Ishikawa (cell line): ENCODE results near the gene CPA5.

Source experiments
- CEBPB ChIP-seq: IDR thresholded peaks from 2 replicates; pipeline ENCODE4 v1.6.1; 2012
- CREB1 ChIP-seq: IDR thresholded peaks from 2 replicates; pipeline ENCODE4 v1.6.1; 2012; ENCODE audit warnings: low read depth
- EGR1 ChIP-seq: IDR thresholded peaks from 2 replicates; pipeline ENCODE4 v1.6.1; 2012
- EP300 ChIP-seq: IDR thresholded peaks from 2 replicates; pipeline ENCODE4 v1.6.1; 2012; ENCODE audit warnings: borderline replicate concordance
- FOXM1 ChIP-seq: IDR thresholded peaks from 2 replicates; pipeline ENCODE4 v1.6.1; 2012; ENCODE audit warnings: low read depth, borderline replicate concordance
- NFIC ChIP-seq: IDR thresholded peaks from 2 replicates; pipeline ENCODE4 v1.6.1; 2012
- RAD21 ChIP-seq: IDR thresholded peaks from 2 replicates; pipeline ENCODE4 v1.6.1; 2012; ENCODE audit warnings: low read depth
- TAF1 ChIP-seq: IDR thresholded peaks from 2 replicates; pipeline ENCODE4 v1.6.1; 2012; ENCODE audit warnings: low read depth, mild to moderate bottlenecking
- TCF12 ChIP-seq: IDR thresholded peaks from 2 replicates; pipeline ENCODE4 v1.6.1; 2012; ENCODE audit warnings: low read depth
- TEAD4 ChIP-seq: IDR thresholded peaks from 2 replicates; pipeline ENCODE4 v1.6.1; 2012
- YY1 ChIP-seq: IDR thresholded peaks from 2 replicates; pipeline ENCODE4 v1.6.1; 2012; ENCODE audit warnings: low read depth
- ZBTB7A ChIP-seq: IDR thresholded peaks from 2 replicates; pipeline ENCODE4 v1.6.1; 2012; ENCODE audit warnings: low read depth
- TF ChIP-seq, protein P1 (sequence below): IDR thresholded peaks from 2 replicates; pipeline ENCODE4 v1.6.1; 2012
- TF ChIP-seq, protein P2 (sequence below): IDR thresholded peaks from 2 replicates; pipeline ENCODE4 v1.6.1; 2012; ENCODE audit warnings: low read depth, mild to moderate bottlenecking
- TF ChIP-seq, protein P3 (sequence below): IDR thresholded peaks from 2 replicates; pipeline ENCODE4 v1.6.1; 2012

Gene CPA5

GRCh38 chr7:130398526-130399090 lies 54.0 kb downstream of the CPA5 start:
- no peak for TF ChIP-seq CEBPB
- TF ChIP-seq, protein P1, sequence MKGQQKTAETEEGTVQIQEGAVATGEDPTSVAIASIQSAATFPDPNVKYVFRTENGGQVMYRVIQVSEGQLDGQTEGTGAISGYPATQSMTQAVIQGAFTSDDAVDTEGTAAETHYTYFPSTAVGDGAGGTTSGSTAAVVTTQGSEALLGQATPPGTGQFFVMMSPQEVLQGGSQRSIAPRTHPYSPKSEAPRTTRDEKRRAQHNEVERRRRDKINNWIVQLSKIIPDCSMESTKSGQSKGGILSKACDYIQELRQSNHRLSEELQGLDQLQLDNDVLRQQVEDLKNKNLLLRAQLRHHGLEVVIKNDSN, result no peak
- TF ChIP-seq, protein P2, sequence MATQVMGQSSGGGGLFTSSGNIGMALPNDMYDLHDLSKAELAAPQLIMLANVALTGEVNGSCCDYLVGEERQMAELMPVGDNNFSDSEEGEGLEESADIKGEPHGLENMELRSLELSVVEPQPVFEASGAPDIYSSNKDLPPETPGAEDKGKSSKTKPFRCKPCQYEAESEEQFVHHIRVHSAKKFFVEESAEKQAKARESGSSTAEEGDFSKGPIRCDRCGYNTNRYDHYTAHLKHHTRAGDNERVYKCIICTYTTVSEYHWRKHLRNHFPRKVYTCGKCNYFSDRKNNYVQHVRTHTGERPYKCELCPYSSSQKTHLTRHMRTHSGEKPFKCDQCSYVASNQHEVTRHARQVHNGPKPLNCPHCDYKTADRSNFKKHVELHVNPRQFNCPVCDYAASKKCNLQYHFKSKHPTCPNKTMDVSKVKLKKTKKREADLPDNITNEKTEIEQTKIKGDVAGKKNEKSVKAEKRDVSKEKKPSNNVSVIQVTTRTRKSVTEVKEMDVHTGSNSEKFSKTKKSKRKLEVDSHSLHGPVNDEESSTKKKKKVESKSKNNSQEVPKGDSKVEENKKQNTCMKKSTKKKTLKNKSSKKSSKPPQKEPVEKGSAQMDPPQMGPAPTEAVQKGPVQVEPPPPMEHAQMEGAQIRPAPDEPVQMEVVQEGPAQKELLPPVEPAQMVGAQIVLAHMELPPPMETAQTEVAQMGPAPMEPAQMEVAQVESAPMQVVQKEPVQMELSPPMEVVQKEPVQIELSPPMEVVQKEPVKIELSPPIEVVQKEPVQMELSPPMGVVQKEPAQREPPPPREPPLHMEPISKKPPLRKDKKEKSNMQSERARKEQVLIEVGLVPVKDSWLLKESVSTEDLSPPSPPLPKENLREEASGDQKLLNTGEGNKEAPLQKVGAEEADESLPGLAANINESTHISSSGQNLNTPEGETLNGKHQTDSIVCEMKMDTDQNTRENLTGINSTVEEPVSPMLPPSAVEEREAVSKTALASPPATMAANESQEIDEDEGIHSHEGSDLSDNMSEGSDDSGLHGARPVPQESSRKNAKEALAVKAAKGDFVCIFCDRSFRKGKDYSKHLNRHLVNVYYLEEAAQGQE, result no peak

DNA sequence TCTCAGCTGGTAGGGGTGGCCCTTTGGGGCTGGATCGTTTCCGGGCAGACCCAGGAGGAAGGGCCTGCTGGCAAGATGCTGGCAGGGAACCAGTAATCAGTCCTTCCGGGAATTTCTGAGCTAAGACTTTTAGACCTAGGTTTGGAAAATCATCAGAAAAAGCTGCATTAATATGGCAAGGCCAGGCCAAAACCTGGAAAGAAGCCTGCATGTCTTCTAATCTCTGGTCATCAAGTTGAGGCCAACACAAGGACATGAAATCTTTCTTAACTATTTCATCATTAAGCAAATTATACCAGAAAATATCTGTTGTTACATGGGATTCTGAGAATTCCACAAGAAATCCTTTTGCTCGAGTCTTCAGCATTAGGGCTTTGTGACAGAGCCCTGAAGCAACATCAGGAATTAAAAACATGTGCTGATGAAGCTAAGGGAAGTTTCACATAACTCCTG lies 55.5 kb downstream of the CPA5 start:
- TF ChIP-seq EGR1, result no peak
- no peak for TF ChIP-seq TAF1
- TF ChIP-seq, protein P1, result no peak
- TF ChIP-seq ZBTB7A, result no peak
- no peak for TF ChIP-seq TEAD4
- TF ChIP-seq NFIC, result no peak
- TF ChIP-seq TCF12, result no peak
- TF ChIP-seq, protein P3, sequence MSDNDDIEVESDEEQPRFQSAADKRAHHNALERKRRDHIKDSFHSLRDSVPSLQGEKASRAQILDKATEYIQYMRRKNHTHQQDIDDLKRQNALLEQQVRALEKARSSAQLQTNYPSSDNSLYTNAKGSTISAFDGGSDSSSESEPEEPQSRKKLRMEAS, result no peak
- TF ChIP-seq RAD21, result no peak
- TF ChIP-seq, protein P2, result no peak
- no peak for TF ChIP-seq CEBPB
- TF ChIP-seq YY1, result no peak
- no peak for TF ChIP-seq FOXM1
- no peak for TF ChIP-seq EP300
- TF ChIP-seq CREB1, result no peak

DNA sequence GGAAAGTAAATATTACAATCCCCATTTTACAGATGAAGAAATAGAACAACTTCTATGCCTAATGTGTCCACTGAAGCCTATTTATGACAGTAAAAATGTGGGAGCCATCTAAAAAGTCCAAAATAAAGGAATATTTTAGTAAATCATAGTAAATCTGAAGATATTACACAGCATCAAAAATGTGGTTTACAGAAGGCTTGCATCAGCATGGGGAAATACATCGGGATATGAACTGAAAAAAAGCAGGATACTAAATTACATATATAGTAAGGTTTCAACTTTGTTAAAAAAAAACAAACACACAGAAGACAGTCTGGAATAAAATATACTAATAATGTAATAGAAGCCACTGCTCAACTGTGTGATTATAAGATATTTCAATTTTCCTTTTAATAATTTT lies 56.5 kb downstream of the CPA5 start:
- no peak for TF ChIP-seq YY1
- TF ChIP-seq RAD21, result no peak
- no peak for TF ChIP-seq EP300
- TF ChIP-seq TEAD4, result no peak
- TF ChIP-seq CEBPB, result no peak
- TF ChIP-seq EGR1, result no peak
- TF ChIP-seq, protein P1, result no peak
- TF ChIP-seq, protein P3, result no peak
- TF ChIP-seq TAF1, result no peak
- no peak for TF ChIP-seq ZBTB7A
- no peak for TF ChIP-seq CREB1
- TF ChIP-seq, protein P2, result no peak
- TF ChIP-seq NFIC, result no peak
- no peak for TF ChIP-seq TCF12
- no peak for TF ChIP-seq FOXM1

DNA sequence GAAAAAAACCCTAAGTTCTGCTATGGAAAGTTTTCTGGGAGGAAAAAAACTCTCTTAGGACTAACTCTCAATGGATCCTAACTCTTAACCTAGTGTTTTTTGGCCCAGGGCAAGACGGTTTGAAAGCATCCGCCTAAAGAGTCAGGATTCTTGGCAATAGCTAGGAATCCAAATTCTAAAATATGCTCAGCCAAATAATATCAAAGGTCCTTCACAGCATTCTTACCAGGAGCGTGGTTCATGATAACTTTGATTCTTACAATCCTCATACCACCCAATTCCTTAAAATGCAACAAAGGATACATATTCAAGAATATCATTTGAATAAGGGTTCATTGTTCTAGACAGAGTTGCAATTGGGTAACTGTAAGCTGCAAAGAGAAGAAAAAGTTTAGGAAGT lies 57.0 kb downstream of the CPA5 start:
- TF ChIP-seq EP300 (no peak), TCF12 (no peak), EGR1 (no peak)
- TF ChIP-seq, protein P1, result no peak
